Ovary (tissue), 9 donors: ENCODE measurements around the gene SEMA4G. TPM values are rescaled to one million over a fixed set of nuclear protein-coding genes. Genes with fewer than 3 reads are reported as not detected.

Experiments used
- DNase-seq, 5 donors: peaks; one replicate each; pipeline ENCODE4 v3.0.0-alpha.2; 2019 to 2020
- H3K27ac ChIP-seq, 2 donors: fragments of 200-600 bp; one replicate each; pipeline versions ENCODE4 v1.5.1 to v1.8.0; 2019 to 2022
- H3K27me3 ChIP-seq: fragments of 200-600 bp; one replicate; pipeline ENCODE4 v1.8.0; 2022
- H3K36me3 ChIP-seq: fragments of 200-600 bp; sonication (generic); one replicate; pipeline ENCODE4 v1.5.1; 2019
- H3K4me1 ChIP-seq: one replicate; pipeline ENCODE4 v1.8.1; 2013; ENCODE audit warnings: mild to moderate bottlenecking, moderate library complexity; ENCODE audit not compliant: insufficient read depth
- H3K4me3 ChIP-seq: fragments of 200-600 bp; sonication (generic); one replicate; pipeline ENCODE4 v1.5.1; 2017
- H3K9me3 ChIP-seq, 2 donors: fragments of 200-600 bp in 1 of 2; sonication (generic) in 1 of 2; one replicate each; pipeline versions ENCODE4 v1.5.1 to v1.8.1; 2013 to 2019; ENCODE audit warnings: mild to moderate bottlenecking in 1 of 2, moderate library complexity in 1 of 2
- CTCF ChIP-seq, 3 donors: fragments of 450-650 bp in 2 of 3; fragments of 200-600 bp in 1 of 3; IDR thresholded peaks; one replicate each; pipeline versions ENCODE4 v1.5.1 to v1.8.0; 2016 to 2022; ENCODE audit warnings: antibody characterized with exemption in 3 of 3, mild to moderate bottlenecking in 1 of 3
- EP300 ChIP-seq: sonication (generic); formaldehyde crosslinking; IDR thresholded peaks from one replicate; pipeline ENCODE4 v1.6.1; 2017; ENCODE audit warnings: antibody characterized with exemption
- POLR2A ChIP-seq: fragments of 450-650 bp; IDR thresholded peaks from one replicate; pipeline ENCODE4 v1.6.1; 2017; ENCODE audit warnings: antibody characterized with exemption, mild to moderate bottlenecking, moderate library complexity
- WGBS, 3 donors: extraction: QIAGEN DNeasy Blood & Tissue Kit in 1 of 3; methylation state at CpG; one replicate each; pipeline versions ENCODE4 v1.1.5 to v1.1.7; 2013 to 2017; 5-methylcytosine and 5-hydroxymethylcytosine counted together
- intact Hi-C, 4 donors: fragments of 100-400 bp; cut with DNase I; formaldehyde crosslinking; loops; one replicate each; pipeline versions ENCODE4 v1.11.0 to v1.15.1; 2022 to 2023
- polyA plus RNA-seq, 2 donors: library from polyadenylated mRNA; stranded (reverse); fragments of 200-250 nt in 1 of 2; fragments of 350-450 nt in 1 of 2; fragmentation: Illumina TruSeq in 1 of 2; extraction: RNeasy Lipid Tissue Mini Kit (QIAGEN cat#74804) in 1 of 2; gene quantifications; one replicate each; pipeline ENCODE4 v1.2.3, GENCODE V29; 2013 to 2014
- total RNA-seq, 7 donors: library from RNA; depleted of rRNA in 2 of 7; stranded (reverse); fragments of >200 nt in 2 of 7; fragmentation: NEBNext Ultra II Directional in 3 of 7; extraction: Animal tissue kit (Norgen Biotek cat#: 25700) in 3 of 7; gene quantifications; one replicate each; pipeline versions ENCODE4 v1.1.0 to v1.2.4, GENCODE V29; 2016 to 2023
- donor health status: DM: no; HTN: no; CAD: no; lungs with moderate emphysema.
- donor health status: DM: no; HTN: no; CAD: no.
- donor health status: Bipolar disorder and iron deficiency.
- donor health status: DM: yes; HTN: yes; CAD: no.
- donor health status: DM: no; HTN: no; CAD: no.
- donor health status: DM: yes; HTN: yes; CAD: no.

The SEMA4G gene
- total and polyA plus RNA-seq, 9 donors = 5.9 to 25.5 (median 13.1) TPM

DNA sequence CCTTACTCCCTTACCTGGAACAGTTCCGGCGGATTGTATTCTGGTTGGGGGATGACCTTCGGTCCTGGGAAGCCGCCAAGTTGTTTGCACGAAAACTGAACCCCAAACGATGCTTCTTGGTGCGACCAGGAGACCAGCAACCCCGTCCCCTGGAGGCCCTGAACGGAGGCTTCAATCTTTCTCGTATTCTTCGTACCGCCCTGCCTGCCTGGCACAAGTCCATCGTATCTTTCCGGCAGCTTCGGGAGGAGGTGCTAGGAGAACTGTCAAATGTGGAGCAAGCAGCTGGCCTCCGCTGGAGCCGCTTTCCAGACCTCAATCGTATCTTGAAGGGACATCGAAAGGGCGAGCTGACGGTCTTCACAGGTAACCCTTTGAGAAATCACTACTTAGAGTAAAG lies 19.8 kb downstream of the SEMA4G start:
- intact Hi-C loops = no loop called here
- H3K27ac ChIP-seq = no peak overlapping the region
- H3K36me3 ChIP-seq = no peaks in the 10 kb centered on the region
- H3K4me3 ChIP-seq = no peak overlapping the region
- no peak for DNase-seq
- 58 to 86% (median 68%) methylated on average over 21 of the region's 21 CpGs for WGBS, 3 donors
- no peaks in the 10 kb centered on the region for H3K27me3 ChIP-seq
- no peaks in the 10 kb centered on the region for H3K9me3 ChIP-seq
- peaks cover 19% of the 10 kb centered on the region for H3K4me1 ChIP-seq
- TF ChIP-seq POLR2A (no peak), CTCF (IDR thresholded peaks at IDR 0.05) (no peak), EP300 (no peak)

GRCh38 chr10:100993986-100994708 lies 24.8 kb downstream of the SEMA4G start:
- no peaks in the 10 kb centered on the region for H3K36me3 ChIP-seq
- no peaks in the 10 kb centered on the region for H3K27me3 ChIP-seq
- peak in 1 of 5 donors; percentile 37 for DNase-seq
- WGBS, 3 donors = 43 to 52% (median 45%) methylated on average over 10 of the region's 10 CpGs
- H3K27ac ChIP-seq = no peak overlapping the region
- peaks cover 10% of the 10 kb centered on the region for H3K4me1 ChIP-seq
- TF ChIP-seq EP300 = no peak
- TF ChIP-seq CTCF (IDR thresholded peaks at IDR 0.05) = peak; percentile 33 to 75 (median 54)
- intact Hi-C loops = loop anchor here (2.0 kb wide), 1 partner anchor 19 kb away; no protein-coding TSS in a partner anchor
- H3K4me3 ChIP-seq = no peak overlapping the region
- no peaks in the 10 kb centered on the region for H3K9me3 ChIP-seq

DNA sequence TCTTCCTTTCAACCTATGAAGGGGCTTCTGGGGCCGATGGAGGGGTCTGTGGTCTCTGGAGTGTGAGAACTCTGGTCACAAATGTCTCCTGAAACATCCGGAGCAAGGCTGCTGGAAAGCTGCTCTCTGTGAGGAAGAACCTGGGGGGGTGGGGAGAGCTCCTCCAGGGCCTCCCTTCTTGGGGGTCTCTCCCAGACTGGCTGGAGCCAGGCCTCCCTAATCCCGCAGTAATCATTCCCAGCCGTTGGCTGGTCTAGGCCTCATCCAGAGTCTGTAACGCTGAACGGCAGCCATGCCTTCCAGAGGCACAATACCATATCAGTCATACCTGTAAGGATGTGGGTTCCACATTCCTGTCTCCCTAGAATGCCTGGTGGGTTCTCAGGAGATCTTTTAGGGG lies 25.9 kb downstream of the SEMA4G start:
- DNase-seq = peak in 1 of 5 donors; percentile 26
- Histone ChIP-seq H3K9me3 (no peaks in the 10 kb centered on the region), H3K4me3 (no peak overlapping the region), H3K4me1 (peaks cover 6% of the 10 kb centered on the region), H3K36me3 (no peaks in the 10 kb centered on the region), H3K27me3 (no peaks in the 10 kb centered on the region), H3K27ac (no peak overlapping the region)
- intact Hi-C loops = loop anchor here (2.0 to 5.0 kb wide), 2 partner anchors 18 to 67 kb away; partner anchors contain the start of gene KAZALD1 (in 1 of the 4)
- 45 to 52% (median 49%) methylated on average over 6 of the region's 6 CpGs for WGBS, 3 donors
- TF ChIP-seq POLR2A (no peak), CTCF (IDR thresholded peaks at IDR 0.05) (no peak), EP300 (no peak)

- TF ChIP-seq CTCF (IDR thresholded peaks at IDR 0.05) (no peak), POLR2A (no peak), EP300 (no peak)
- intact Hi-C loops = loop anchor here in 1 of 4 donors (5.0 kb wide), 1 partner anchor 65 kb away; the partner anchor contains the start of gene KAZALD1
- H3K27ac ChIP-seq = peak overlapping the region; percentile 99 to 100
- WGBS, 3 donors = 6 to 10% (median 7%) methylated on average over 30 to 46 of the region's 46 CpGs
- H3K36me3 ChIP-seq = no peaks in the 10 kb centered on the region
- H3K9me3 ChIP-seq = no peaks in the 10 kb centered on the region
- peak overlapping the region; percentile 93 for H3K4me3 ChIP-seq
- H3K27me3 ChIP-seq = no peaks in the 10 kb centered on the region
- peaks cover 8% of the 10 kb centered on the region for H3K4me1 ChIP-seq
- DNase-seq = peak in 4 of 5 donors; percentile 36 to 71 (median 62)
Observed at GRCh38 chr10:100996678-100997359, 27.5 kb downstream of the SEMA4G start.
